Cardiac fibroblast (primary cell): ENCODE measurements around the gene COBL.

Experiments used
- DNase-seq, 2 donors: peaks; one replicate each; pipeline versions ENCODE4 v3.0.0 to v3.0.0-alpha.2; 2010; ENCODE audit warnings: low read depth in 2 of 2
- H3K4me3 ChIP-seq, 2 donors: replicated peaks in 1 of 2; 1 replicate in 1 of 2; 2 replicates in 1 of 2; pipeline ENCODE4 v1.5.1; 2011; ENCODE audit warnings: low read depth in 2 of 2, low read length in 2 of 2, mild to moderate bottlenecking in 2 of 2, moderate library complexity in 1 of 2
- TF ChIP-seq, protein P1 (sequence below): IDR thresholded peaks from one replicate; pipeline ENCODE4 v1.5.1; 2011; ENCODE audit warnings: low read depth, mild to moderate bottlenecking, low read length, inconsistent platforms

Gene COBL

DNA sequence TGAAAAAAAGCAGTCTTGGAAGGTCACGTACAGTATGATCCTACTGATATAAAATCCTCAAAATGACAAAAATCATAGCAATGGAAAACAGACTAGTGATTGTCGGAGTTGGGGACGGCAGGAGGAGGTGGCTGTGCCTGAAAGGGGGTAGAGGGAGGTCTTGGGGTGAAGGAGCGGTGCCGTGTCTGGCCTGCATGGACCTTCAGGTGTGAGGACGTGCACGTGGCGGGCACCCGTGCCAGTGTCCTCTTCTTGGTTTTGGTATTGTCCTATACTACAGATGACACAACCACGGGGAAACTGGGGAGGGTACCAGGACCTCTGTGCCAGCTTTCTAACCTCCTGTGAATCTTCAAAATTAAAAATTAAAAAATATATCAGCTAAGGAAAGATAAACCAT lies 73.0 kb downstream of the COBL start:
- TF ChIP-seq, protein P1, sequence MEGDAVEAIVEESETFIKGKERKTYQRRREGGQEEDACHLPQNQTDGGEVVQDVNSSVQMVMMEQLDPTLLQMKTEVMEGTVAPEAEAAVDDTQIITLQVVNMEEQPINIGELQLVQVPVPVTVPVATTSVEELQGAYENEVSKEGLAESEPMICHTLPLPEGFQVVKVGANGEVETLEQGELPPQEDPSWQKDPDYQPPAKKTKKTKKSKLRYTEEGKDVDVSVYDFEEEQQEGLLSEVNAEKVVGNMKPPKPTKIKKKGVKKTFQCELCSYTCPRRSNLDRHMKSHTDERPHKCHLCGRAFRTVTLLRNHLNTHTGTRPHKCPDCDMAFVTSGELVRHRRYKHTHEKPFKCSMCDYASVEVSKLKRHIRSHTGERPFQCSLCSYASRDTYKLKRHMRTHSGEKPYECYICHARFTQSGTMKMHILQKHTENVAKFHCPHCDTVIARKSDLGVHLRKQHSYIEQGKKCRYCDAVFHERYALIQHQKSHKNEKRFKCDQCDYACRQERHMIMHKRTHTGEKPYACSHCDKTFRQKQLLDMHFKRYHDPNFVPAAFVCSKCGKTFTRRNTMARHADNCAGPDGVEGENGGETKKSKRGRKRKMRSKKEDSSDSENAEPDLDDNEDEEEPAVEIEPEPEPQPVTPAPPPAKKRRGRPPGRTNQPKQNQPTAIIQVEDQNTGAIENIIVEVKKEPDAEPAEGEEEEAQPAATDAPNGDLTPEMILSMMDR: no peak
- DNase-seq: no peak
- H3K4me3 ChIP-seq: no peak overlapping the region

DNA sequence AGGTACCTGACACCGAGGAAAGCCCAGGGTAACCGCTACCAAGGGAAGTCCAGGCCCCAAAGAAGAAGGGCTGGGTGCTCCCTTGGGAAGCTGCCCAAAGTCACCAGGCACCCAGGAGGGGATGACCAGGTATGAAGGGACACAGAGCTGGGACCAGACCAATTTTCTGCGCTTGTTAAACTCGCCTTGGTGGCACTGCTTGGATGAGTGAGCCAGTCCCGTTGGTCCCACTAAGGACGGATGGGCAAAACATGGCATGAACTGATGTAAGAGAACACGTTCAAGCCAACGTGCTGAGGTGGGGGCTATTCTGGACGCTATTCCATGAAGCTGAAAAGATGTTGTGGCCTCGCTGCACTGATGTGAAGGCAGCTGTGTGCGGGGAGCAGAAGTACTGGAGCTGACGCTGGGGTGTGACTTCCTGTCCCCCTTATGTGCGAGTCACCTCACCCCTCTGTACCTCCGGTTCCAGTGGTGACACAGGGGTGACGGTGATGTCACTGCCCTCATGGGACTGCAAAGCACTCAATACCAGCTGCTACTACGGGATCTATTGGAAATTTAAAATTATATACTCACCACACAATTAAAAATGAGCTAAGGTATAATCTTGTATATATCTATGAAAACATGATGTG lies 73.6 kb downstream of the COBL start:
- TF ChIP-seq, protein P1: no peak
- no peak overlapping the region for H3K4me3 ChIP-seq
- DNase-seq: no peak

- no peak for DNase-seq
- H3K4me3 ChIP-seq: no peak overlapping the region
- TF ChIP-seq, protein P1: no peak
These were observed 74.5 kb downstream of the COBL start for GRCh38 chr7:51242007-51242691.

- DNase-seq: no peak
- TF ChIP-seq, protein P1: no peak
These were observed 75.7 kb downstream of the COBL start for GRCh38 chr7:51240868-51241267.

GRCh38 chr7:51239691-51240090 lies 76.9 kb downstream of the COBL start:
- DNase-seq: no peak
- H3K4me3 ChIP-seq: no peak overlapping the region
- TF ChIP-seq, protein P1: no peak

More at GRCh38 chr7:51240868-51241267, 75.7 kb downstream of the COBL start:
- H3K4me3 ChIP-seq: no peak overlapping the region

DNA sequence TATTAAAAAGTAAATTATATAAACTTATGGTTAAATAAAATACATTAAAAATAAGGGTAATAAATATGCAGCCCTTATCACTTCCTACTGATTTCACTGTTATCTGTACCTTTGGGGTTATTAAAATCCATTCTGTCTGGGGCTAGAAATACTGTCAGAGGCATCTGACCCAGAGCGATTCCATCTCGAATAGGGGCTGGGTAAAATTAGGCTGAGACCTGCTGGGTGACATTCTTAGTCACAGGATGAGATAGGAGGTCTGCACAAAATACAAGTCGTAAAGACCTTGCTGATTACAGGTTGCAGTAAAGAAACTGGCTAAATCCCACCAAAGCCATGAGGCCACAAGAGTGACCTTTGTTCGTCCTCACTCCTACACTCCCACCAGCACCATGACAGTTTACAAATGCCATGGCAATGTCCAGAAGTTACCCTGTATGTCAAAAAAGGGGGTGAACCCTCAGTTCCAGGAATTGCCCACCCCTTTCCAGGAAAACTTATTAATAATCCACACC lies 77.6 kb downstream of the COBL start:
- TF ChIP-seq, protein P1: no peak
- no peak for DNase-seq
- H3K4me3 ChIP-seq: no peak overlapping the region
